ENCODE measurements around the gene SLC8A1.
"Not testable (repeated sequence)": the region's sequence is repeated elsewhere in the genome, so short reads cannot be mapped to it uniquely, and the experiment has no call there.

Gene SLC8A1

DNA sequence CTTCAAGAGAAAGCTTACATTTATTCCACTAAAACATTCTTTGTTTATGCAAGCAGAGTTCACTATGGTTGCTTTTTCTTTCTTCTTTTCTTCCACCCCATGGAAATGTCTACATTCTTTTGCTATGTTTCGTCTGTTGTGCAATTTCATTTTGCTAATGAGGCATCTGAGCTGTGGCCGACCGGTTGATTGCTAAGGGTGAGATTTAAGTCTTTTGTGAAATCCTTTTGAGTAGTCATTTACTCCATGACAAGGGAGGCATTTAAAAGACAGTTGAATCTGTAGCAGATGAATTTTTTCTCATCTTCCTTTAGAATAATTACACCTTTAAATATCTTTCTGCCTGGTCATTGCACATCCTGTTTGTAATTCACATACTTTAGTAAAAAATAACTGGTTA lies 348.7 kb downstream of the SLC8A1 start:
- no peak for DNase-seq (ENCODE audit: low spot score)

DNA sequence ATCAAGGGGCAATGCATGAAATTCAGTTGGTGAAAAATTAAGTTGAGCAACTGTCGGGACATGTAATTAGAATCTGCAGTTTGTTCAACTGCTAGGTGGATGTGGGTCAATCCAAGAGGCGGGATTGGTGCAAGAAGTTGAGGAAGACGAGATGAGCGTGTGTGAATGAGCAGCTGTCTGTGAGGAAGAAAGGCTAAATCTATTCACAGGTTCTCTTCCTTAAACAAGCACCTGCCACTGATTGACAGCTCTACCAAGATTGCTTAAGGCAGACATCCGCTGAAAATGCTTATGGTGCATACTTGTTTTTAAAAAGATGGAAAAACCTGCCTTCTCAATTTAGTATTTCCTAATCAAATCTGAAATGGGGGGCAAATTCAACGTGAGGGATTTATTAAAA lies 349.4 kb downstream of the SLC8A1 start:
- no peak for DNase-seq (ENCODE audit: low spot score)

DNA sequence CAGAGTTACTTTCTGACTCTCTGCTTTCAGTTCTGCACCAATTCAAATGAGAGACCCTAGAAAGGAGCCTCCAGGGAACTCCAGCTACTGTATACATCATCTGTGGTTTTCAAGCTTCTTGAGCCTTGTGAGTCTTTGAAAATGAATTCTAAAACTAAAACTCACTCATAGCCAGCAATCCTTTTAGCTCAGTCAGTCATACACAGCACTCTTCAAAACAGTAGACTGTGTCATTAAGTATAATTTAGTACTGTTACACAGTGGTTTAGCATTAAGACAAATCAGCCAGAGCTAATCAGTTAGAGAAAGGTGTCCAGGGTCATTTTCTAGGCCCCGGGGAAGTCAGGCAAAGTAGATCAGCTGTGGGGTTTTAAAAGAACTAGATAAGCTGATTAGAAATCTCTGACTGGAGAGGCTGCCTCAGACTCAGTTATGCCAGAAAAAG lies 350.7 kb downstream of the SLC8A1 start:
- DNase-seq (ENCODE audit: low spot score) = no peak

DNA sequence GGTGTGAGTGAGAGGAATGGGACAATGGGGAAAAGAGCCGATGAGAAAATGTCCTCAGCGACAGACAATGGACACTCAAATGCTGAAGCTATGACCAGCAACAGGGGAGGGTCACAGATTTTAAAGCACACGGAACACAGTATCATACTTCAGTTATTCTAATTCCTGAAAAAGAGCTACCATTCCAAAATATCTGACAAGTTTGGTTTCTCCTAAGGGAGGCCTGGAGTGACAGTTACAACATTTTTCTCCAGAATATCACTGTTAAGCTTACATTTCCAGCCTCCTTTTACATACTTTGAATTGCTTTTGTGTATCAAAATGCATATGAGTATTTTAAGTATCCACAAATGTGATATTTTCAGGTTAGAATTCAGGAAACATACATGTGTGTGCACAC lies 351.2 kb downstream of the SLC8A1 start:
- no peak for DNase-seq (ENCODE audit: low spot score)

GRCh38 chr2:40098786-40099470 lies 353.0 kb downstream of the SLC8A1 start:
- DNase-seq (ENCODE audit: low spot score) = no peak

DNA sequence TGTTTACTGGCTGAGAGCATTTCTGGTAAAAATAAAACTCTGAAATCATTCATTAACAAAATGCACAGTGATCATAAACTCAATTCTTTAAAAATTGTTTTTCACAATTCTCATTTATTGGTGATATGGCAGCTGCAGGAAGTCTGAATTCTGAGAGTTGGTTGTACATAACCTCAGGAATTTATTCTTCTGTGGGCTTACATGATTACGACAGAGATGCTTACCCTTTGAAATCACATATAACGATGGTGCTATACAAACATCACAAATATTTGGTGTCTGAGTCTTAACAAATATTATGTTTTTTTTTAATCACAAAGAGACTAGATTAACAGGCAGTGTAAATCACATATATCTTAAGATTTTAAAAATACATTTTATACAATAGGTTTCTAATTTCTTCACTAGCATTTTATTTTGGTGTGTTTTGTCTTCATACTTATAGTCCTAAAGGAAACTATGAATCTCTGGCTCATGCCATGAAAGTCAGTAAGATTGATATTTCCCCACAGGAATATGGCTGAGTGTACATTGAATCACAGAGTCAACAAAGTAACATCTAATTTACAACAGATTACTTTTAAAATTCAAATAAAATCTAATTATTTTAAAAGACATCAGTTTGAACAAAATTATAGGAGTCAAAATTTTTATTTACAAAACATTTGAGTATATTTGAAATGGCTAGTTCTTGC lies 354.1 kb downstream of the SLC8A1 start:
- DNase-seq (ENCODE audit: low spot score) = no peak

GRCh38 chr2:40096360-40096759 lies 355.5 kb downstream of the SLC8A1 start:
- no peak for DNase-seq (ENCODE audit: low spot score)

GRCh38 chr2:40095000-40095399 lies 356.9 kb downstream of the SLC8A1 start:
- no peak for DNase-seq (ENCODE audit: low spot score)

- no peak for DNase-seq (ENCODE audit: low spot score)
Measured at GRCh38 chr2:40094451-40094850, 357.4 kb downstream of the SLC8A1 start.

GRCh38 chr2:40093021-40093675 lies 358.7 kb downstream of the SLC8A1 start:
- DNase-seq (ENCODE audit: low spot score) = no peak

- DNase-seq (ENCODE audit: low spot score) = no peak
Measured at GRCh38 chr2:40090044-40090443, 361.8 kb downstream of the SLC8A1 start.

GRCh38 chr2:40087927-40088326 lies 364.0 kb downstream of the SLC8A1 start:
- no peak for DNase-seq (ENCODE audit: low spot score)

DNA sequence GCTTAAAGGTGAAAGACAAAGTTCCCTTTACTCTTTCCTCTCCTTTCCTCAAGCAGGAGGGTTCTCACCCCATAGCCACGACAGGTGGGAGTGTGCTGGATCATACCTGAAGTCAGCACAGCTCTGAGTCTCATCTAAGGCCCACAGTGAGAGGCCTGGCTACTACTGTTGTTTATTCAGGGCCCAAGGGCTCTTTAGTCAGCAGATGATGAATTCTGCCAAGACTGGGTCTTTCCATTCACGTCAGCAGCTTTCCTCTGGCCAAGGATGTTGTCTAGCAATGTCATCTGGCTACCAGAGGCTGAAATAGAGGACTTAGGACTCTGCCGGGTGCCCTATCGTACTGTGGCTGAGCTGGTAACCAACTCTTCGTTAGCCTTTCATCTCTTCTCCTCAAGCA lies 364.5 kb downstream of the SLC8A1 start:
- no peak for DNase-seq (ENCODE audit: low spot score)

- no peak for DNase-seq (ENCODE audit: low spot score)
Measured at GRCh38 chr2:40085786-40086185, 366.1 kb downstream of the SLC8A1 start.

GRCh38 chr2:40073336-40073735 lies 378.6 kb downstream of the SLC8A1 start:
- not testable (repeated sequence) for DNase-seq (ENCODE audit: low spot score)

GRCh38 chr2:40072442-40073232 lies 379.3 kb downstream of the SLC8A1 start:
- DNase-seq (ENCODE audit: low spot score) = no peak

- DNase-seq (ENCODE audit: low spot score) = no peak
Measured at GRCh38 chr2:40062381-40062780, 389.5 kb downstream of the SLC8A1 start.

DNA sequence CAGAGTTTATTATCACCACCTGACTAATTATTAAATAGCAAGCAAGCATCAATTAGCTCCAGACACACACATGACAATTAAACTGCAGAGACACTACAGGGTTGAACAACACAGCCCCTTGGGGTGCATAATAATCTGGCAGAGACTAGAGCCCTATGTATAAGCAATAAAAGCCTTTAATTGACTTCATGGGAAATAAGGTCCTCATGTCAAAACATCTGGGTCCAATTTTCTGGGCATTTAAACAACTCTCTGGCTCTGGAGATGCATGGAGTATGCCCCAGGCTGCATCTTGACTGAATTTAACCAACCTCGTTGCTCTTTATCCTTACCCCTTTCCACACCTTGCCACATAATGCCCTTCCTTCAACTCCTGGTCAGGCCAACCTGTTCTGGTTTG lies 402.1 kb downstream of the SLC8A1 start:
- DNase-seq (ENCODE audit: low spot score) = no peak

DNA sequence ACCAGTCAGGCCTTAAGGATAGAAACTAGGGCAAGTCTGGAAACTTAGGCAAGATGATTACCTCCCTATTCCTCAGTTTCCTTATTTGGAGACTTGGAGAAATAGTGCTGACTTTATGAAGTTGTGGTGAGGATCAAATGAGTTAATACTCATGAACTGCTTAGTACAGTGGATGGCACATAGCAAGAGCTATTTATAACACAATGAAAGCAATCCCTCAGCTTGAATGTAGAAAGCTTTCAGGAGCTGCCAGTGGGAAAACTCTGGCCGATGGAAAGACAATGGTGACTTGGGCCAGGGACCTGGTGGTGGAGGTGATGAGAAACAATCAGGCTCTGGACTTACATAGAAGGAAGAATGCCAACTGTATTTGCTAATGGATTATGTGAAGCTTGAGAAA lies 403.4 kb downstream of the SLC8A1 start:
- DNase-seq (ENCODE audit: low spot score) = no peak

- DNase-seq (ENCODE audit: low spot score) = no peak
Measured at GRCh38 chr2:40047406-40047805, 404.5 kb downstream of the SLC8A1 start.

Data from iPS-NIHi11 (cell line).